ENCODE results near the gene RGS1.
A peak's percentile ranks its signal among the peaks of the same experiment; 100 is the strongest.

RGS1 gene

DNA sequence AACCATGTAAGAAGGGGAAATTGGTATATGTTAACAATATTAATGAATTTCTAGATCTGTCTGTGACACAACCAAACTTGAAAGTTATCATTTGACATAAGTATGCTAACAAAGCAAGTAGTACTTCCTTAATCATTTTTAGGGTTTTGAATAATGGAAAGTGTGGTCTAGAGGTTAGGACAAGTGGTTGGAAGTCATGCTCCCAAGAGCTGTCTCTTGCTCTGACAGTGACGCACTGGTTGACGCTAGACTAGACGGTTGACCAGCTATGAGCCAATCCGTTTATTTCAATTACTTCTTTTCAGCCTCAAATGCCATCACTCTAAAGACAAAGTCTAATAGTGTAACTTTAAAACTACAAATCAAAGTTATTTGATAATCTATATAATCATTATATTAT lies 20.7 kb upstream of the RGS1 start:
- DNase-seq = no peak

DNA sequence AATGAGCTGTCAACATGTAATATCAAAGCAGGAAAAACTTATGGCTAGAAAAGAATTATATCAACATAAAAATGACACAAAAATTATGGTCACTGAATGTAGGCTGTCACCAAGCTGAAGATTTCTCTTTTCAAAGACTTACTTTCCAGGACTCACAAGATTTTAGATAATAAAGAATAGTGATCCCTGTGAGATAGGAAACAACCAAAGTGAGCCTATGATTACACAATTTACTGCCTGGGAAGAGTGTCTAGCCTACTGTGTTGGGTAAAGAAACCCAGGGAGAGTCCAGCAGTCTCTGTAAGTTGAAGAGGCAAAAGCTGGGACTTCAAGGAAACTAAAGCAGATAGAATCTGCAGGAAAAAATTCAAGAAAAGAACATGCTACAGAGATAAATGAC lies 20.2 kb upstream of the RGS1 start:
- DNase-seq = no peak

DNA sequence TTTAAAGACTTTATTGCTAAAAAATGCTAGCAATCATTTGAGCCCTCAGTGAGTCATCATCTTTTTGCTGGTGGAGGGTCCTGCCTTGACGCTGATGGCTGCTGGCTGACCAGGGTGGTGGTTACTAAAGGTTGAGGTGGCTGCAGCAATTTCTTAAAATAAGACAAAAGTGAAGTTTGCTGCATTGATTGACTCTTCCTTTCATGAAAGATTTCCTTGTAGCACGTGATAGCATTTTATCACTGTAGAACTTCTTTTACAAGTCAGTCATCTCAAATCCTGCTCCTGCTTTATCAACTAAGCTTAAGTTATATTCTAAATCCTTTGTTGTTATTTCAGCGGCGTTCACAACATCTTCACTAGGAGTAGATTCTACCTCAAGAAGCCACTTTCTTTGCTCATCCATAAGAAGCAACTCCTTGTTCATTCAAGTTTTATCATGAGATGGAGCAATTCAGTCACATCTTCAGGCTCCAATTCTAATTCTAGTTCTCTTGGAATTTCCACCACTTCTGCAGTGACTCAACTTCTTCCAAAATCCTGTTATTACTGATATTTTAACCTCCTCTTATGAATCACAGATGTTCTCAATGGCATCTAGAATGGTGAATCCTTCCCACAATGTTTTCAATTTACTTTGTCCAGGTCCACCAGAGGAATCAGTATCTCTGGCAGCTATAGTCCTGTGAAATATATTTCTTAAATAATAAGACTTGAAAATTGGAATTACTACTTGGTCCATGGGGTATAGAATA lies 17.6 kb upstream of the RGS1 start:
- no peak for DNase-seq

DNA sequence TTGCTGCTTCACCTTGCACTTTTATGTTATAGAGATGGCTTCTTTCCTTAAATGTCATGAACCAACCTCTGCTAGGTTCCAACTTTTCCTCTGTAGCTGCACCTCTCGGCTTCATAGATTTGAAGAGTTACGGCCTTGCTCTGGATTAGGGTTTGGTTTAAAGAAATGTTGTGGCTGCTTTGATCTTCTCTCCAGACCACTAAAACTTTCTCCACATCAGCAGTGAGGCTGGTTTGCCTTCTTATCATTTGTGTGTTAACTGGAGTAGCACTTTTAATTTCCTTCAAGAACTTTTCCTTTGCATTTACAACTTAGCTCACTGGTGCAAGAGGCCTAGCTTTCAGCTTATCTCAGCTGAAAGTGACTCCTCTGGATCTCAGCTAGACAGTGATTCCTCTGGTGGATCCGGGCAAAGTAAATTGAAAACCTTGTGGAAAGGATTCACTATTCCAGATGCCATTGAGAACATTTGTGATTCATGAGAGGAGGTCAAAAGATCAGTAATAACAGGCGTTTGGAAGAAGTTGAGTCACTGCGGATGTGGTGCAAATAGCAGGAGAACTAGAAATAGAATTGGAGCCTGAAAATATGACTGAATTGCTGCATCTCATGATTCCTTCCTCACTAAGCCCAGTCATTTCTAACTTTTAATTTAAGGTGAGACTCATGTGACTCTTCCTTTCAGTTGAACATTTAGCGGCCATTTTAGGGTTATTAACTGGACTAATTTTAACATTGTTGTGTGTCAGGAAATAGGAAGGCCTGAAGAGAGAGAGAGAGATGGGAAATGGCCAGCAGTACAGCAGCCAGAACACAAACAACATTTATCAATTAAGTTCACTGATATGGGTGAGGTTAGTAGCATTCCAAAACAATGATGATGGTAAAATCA lies 16.2 kb upstream of the RGS1 start:
- DNase-seq = no peak

DNA sequence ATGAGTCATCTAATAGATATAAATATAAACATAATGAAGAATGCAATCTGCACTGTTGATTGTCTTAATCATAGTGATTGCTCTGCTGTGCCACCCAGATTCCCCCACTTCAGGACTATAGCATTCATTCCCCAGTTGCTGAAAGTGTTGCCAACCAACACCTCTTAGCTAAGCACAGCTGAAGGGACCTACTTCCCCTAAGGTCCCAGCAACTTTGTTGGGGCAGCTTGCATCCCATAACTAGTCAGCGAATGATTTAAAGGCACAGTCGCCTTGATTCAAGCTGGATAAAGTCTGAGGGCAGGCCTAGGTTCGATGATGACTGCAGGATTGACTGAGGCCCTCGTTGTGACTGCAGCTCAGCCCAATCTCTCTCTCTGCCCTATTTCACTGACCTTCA lies 14.3 kb upstream of the RGS1 start:
- no peak for DNase-seq

DNA sequence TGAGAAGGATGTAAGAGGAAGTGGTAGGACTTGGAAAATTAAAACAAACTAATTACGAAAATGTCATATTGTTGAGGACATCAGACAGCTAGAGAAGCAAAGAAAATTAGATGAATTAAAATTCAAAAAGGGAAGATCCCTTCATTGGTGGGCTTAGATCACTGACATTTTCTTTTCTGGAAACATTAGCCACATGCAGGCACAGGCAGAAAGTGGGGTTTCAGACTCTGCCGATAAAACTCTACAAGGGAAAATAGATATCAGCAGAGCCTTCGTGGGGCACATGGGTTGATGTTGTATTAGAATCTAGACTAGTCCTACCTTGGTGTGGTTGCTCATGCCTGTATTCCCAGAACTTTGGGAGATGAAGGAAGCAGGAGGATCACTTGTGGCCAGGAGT lies 12.4 kb upstream of the RGS1 start:
- no peak for DNase-seq

DNA sequence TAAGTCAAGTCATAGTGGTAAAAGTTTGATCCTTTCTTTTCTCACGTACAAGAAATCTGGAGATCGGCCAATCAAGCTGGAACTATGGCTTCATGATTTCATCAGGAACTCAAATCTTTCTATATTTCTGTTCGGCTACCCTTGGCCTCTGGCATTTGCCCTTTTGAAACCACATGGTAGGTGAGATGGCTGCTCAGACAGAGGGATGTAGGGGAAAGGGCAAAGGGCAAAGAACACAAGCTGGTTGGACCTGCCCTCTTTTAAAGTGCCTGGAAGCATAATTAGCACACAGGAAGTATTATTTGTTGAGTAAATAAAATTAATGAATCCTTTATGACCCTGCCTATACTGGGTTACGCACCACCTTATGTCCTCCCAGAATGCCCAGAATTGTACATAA lies 11.5 kb upstream of the RGS1 start:
- DNase-seq = peak in 1 of 3 experiments; percentile 34

DNA sequence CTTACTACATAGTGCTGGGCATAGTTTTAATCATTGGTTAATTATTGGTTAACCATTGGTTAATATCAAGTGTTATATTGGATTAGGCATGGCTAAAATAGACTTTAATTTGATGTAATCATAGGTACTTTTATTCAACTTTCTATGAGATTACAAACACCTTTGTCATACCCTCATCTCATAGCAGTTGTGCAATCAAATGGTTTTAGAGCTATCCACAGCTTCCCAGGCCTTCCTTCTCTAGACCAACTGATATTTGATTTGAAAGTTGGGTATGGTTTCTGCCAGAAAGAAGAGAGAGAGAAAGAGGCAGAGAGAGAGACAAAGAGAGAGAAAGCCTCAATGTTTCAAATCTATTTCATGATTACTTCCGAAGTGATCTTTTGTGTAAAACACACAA lies 9.6 kb upstream of the RGS1 start:
- DNase-seq = no peak

DNA sequence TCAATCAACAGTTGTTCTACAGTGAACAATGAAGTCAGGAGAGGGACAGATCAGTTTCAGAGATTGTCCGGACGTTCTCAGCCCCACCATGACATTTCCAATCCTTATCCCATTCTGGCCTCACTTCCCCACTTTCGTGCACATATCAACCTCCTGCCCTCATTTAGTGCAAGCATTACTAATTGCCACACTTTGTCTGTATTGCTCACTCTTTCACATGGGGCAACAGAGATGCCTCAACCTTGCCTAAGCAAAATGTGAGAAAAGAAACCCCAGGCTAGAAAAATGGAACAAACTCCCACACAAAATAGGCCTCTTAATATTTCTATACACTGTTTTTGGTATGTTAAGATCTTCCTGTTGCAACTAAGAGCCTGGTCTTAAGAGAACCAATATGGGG lies 8.9 kb upstream of the RGS1 start:
- no peak for DNase-seq

DNA sequence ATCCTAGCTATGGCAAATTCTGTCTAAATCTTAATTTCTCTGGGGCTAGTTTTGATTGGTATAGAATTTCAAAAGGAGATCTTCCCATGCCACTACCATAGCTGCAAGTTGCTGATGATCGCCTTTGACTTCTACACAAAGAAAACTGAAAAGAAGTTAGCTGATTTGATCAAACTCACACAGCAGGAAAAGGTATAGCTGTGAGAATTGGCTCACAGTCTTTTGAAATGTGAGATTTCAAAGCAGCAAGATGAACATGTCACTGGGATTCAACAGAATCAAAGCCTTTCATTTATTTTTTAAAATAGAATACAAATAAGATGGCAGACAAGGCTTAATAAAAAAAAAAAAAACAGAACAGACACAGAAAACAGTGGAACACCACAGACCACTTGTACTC lies 7.5 kb upstream of the RGS1 start:
- no peak for DNase-seq

DNA sequence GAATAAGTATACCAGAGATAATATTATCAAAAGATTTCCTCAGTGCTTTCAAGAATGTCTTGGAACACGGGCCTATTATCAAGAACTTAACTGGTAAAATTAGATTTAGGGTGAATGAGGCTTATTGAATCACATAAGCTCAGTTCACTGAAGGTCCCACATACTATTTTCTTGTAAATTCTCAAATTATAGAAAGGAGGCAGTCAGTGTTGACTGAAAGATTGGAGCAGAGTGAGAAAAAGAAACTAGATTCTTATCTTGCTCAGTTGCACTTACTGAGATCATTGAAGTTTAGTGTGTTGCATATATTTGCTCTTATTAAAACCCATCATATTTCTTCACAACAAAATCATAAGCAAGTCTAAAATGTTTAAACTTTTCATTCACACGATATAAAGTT lies 3.9 kb upstream of the RGS1 start:
- no peak for DNase-seq

DNA sequence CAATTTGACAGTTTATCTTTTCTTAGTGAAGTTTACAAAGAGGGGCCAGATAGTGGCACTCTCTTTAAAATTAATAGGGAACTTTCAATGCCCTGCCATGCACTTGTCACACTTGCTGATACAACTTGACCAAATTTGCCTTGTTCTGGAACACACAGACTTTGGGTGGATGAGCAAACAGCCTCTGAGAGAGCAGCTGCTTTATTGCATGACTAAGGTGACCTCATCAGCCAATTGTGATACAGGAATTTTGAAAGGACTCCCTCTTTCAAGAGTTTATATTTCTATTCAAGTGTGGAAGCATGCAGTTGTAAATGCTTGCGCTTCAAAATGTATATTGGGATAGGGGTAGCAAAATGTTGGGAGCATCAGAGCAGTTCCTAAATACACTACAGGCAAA lies 2.1 kb upstream of the RGS1 start:
- no peak for DNase-seq

DNA sequence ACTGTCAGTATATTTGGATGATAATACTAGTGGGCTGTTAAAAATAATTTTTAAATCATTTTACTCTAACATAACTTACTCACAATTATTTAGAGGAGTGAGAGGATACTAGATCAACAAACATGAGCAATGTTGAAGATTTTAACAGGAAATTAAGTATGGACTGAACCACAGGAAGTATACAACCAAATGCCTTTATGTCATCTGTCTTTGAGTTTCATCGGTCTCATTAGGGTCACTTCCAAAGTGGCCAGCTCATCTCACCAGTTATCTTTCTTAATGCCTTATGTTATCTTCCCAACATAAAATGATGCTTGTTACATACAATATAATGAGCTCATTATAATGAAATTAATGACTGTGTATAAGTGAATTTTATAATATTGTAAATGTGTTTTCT lies 1.5 kb upstream of the RGS1 start:
- no peak for DNase-seq

DNA sequence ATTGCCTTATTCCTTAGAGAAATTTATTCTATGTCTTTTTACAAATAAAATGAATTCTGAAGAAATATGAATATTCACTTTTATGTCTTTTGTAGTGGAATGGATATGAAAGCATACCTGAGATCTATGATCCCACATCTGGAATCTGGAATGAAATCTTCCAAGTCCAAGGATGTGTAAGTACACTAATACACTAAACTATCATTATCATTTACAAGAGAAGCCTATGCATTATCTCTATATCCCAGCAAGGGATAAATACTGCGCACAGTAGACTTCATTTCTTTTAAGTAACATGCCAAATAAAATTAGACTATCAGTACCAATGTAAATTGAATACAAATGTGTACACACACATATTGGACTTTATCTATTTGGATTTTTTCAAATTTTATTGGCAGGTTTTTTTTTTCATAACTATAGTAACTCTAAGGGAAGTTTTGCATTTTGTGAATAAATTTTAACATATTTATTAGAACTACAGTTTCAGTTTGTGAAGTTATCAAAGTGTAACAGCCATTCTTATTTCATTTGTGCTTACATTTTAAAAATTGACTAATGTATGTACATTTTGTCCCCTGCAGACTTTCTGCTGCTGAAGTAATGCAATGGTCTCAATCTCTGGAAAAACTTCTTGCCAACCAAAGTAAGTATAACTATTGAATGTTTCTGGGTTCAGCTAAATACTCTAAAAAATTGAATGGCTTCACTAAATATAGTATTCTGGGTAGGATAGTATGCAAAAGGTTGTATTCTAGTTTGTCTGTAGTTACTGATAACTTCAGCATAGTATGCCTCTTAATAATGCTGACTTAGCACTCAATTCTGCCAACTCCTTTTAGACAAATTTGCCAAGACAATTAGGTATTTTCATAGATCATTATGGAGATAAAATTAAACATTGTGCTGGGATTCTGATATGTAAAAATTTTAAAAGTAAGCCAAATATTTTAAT lies 894 bp downstream of the RGS1 start:
- no peak for DNase-seq

DNA sequence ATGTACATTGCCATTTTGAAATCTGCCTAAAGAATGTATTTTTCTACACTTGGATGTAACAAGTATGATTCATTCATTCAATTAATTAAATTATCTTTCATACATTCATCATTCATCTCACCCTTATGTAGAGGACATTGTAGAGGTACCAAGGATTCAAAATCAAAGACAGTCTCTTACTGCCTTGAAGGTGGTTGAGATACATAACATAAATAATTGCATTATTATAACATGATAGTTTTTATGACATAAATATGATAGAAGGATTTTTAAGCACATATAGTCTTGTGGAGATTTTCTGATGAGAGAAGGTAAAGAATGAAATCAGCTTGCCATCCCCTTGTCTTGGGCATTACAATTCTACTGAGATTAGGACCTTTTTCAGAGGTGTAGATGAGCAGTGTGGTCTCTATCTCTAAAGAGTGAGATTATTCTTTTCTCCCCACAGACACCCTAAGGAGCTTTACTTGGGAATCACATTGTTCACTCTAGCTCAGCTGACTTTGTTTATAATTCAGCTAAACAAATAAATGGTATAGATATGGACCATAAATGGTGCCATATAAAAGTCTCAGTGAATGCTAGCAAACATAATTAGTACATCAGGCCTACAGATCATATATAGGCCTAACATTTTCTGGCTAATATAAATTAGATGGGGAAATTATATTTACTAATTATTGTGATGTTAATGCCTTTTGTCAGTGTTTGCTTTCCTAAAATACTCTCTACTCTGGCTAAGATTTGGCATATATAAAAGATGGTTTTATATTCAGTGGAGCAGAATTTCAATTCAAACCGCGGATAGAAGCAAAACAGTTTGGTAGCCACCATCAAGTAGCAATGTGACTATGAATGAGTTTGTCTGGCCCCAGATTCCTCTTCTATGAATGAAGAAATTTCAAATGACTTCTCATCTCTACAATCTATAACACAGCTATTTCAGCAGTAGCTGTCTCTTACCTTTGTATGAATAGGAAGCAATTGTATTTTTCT lies 1.9 kb downstream of the RGS1 start:
- DNase-seq = no peak

DNA sequence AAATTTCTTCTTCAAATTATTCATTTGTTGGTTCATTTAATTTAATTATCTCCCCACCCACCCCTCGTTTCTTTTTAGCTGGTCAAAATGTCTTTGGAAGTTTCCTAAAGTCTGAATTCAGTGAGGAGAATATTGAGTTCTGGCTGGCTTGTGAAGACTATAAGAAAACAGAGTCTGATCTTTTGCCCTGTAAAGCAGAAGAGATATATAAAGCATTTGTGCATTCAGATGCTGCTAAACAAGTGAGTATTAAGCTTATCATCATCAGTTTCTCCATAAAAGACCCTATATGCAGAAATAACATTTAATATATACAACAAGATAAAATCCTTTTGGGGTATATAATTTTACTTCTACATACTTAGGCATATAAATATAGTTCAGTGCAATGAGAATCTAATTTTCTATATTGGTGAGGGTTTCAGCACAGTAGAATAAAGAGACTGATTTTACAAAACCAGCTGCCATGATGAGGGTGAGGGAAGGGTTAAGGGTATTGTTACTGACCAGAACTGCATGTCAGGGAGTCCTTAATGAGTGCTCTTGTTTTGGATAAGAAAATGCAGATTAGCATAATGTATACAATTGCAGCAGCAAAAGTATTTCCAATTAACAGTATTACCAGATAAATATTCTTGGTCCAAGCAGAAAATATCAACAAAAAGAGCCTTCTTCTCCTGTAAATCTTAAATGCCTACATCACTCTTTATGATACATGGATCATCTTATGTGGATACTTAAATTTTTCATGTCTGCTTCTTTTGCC lies 2.8 kb downstream of the RGS1 start:
- DNase-seq = no peak

DNA sequence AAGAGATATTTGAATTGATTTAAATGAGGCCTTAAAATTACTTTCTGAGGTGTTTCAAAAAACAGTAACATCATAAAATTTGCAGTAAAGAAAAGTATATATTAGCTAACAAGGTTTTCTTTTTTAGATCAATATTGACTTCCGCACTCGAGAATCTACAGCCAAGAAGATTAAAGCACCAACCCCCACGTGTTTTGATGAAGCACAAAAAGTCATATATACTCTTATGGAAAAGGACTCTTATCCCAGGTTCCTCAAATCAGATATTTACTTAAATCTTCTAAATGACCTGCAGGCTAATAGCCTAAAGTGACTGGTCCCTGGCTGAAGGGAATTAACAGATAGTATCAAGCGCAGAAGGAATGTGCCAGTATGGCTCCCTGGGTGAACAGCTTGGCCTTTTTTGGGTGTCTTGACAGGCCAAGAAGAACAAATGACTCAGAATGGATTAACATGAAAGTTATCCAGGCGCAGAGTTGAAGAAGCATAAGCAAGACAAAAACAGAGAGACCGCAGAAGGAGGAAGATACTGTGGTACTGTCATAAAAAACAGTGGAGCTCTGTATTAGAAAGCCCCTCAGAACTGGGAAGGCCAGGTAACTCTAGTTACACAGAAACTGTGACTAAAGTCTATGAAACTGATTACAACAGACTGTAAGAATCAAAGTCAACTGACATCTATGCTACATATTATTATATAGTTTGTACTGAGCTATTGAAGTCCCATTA lies 3.6 kb downstream of the RGS1 start:
- no peak for DNase-seq

DNA sequence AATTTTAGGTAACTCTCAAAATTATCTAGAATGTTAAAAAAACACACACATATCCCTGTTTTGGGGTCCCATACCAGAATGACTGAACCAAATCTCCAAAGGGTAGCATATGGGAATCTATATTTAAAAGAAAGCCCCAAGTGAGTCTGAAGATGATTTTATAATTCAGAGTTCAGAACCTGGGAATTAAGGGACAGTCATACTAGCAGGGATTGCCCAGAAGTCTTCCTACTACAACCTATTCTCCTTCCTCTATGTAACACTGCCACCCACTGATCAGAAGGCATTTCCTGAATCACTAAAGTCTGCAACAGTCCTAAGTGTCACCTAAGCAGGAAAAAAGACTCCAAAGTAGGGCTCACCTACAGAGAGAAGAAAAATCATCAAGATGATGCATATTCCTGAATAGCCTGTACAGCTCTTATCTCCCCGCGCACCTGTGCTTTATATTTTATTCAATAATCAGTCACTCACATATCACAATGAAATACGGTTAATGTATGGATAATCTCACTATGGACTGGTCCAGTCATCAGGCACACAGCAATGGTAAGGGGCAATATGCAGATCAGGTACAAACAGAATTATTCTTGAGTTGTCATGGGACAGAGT lies 4.9 kb downstream of the RGS1 start:
- peak in 2 of 3 experiments; percentile 21 to 49 for DNase-seq

DNA sequence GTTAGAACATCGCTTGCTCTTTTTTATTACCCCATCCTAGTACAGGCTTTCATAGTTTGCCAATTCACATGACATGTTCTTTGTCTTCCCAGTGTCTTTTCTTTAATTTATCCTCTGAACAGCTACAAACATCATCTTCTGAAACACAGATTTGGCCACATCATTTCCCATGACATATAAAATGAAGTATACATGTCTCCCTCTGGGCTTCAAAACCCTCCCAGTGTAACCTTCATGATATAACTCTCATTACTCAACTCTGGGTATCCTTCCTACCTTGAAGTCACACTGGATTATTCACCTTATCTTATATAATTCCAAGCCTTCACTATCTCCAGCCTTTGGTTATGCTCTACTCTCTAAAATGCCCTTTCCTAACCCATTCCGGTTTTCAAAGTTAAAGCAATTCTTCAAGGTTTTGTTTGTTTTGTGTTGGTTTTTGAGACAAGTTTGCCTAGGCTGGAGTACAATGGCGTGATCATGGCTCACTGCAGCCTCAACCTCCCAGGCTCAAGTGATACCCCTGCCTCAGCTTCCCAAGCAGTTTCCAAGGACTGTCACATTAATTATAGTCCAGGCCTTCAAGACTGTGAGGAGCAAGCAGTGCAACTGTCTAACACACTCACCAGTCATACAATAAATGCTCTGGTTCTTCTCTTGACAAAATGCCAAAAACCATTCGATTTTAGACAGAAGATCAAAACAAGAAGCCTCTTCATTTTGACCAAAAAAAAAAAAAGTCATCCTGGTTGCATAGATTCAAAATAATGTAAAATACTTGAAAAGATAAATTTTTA lies 5.8 kb downstream of the RGS1 start:
- no peak for DNase-seq
